Aortic smooth muscle cell (primary cell): Measurements from ENCODE around the gene ITGA6. TPM values are rescaled to one million over a fixed set of nuclear protein-coding genes. Genes with fewer than 3 reads are reported as not detected.

Experiments used
- total RNA-seq: library from RNA; depleted of rRNA; stranded (reverse); fragments of >200 nt; gene quantifications from 2 replicates; pipeline ENCODE4 v1.2.3, GENCODE V29; 2014

Gene ITGA6
- total RNA-seq = 5.7 and 10.3 TPM in 2 replicates

GRCh38 chr2:172427256-172427989 lies at the start of gene ITGA6:
TSS of gene ITGA6 (plus strand) at chr2:172427586.

Other genes starting within 250 kb of the ITGA6 start
- 13.9 and 14.0 TPM in 2 replicates for gene PDK1, start 128.5 kb downstream of the ITGA6 start, total RNA-seq